ENCODE data around the gene IGSF22. TPM values are rescaled to one million over a fixed set of nuclear protein-coding genes. Genes with fewer than 3 reads are reported as not detected.

IGSF22 gene
- polyA plus RNA-seq, 1 donor (not counting 4 experiments of a cell fraction or from before 2014, with no cell fraction given) = 0.01 TPM

- no peaks in the 10 kb centered on the region for H3K36me3 ChIP-seq (ENCODE audit: control insufficient read depth in 2 of 2, extremely low read depth in 1 of 2, insufficient read depth in 2 of 2, low read length in 2 of 2)
- no peak for DNase-seq (ENCODE audit: low read depth, low spot score)
- TF ChIP-seq, protein P1, sequence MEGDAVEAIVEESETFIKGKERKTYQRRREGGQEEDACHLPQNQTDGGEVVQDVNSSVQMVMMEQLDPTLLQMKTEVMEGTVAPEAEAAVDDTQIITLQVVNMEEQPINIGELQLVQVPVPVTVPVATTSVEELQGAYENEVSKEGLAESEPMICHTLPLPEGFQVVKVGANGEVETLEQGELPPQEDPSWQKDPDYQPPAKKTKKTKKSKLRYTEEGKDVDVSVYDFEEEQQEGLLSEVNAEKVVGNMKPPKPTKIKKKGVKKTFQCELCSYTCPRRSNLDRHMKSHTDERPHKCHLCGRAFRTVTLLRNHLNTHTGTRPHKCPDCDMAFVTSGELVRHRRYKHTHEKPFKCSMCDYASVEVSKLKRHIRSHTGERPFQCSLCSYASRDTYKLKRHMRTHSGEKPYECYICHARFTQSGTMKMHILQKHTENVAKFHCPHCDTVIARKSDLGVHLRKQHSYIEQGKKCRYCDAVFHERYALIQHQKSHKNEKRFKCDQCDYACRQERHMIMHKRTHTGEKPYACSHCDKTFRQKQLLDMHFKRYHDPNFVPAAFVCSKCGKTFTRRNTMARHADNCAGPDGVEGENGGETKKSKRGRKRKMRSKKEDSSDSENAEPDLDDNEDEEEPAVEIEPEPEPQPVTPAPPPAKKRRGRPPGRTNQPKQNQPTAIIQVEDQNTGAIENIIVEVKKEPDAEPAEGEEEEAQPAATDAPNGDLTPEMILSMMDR (optimal IDR thresholded peaks at IDR 0.05 in 1 of 3, IDR thresholded peaks at IDR 0.05 in 1 of 3, conservative IDR thresholded peaks at IDR 0.05 in 1 of 3; ENCODE audit: extremely low read depth in 1 of 3, insufficient read depth in 2 of 3, low read length in 3 of 3) = no peak
- no peak for TF ChIP-seq EZH2 (IDR thresholded peaks at IDR 0.05; ENCODE audit: low read length)
- no peaks in the 10 kb centered on the region for H3K9me3 ChIP-seq (ENCODE audit: control insufficient read depth, low read depth, low read length)
- H2AFZ ChIP-seq (ENCODE audit: control insufficient read depth, low read length) = no peak overlapping the region
- H3K27ac ChIP-seq (ENCODE audit: control insufficient read depth, insufficient read depth, low read length) = no peak overlapping the region
- H3K9ac ChIP-seq (ENCODE audit: control insufficient read depth, extremely low read depth, insufficient read depth, low read length) = no peak overlapping the region
- no peaks in the 10 kb centered on the region for H3K79me2 ChIP-seq (ENCODE audit: control insufficient read depth, insufficient read depth, low read length)
- no peak overlapping the region for H3K4me2 ChIP-seq (ENCODE audit: control insufficient read depth, extremely low read depth, insufficient read depth, low read depth, low read length)
- H3K4me1 ChIP-seq (ENCODE audit: control insufficient read depth, extremely low read depth, insufficient read depth, low read length) = no peaks in the 10 kb centered on the region
- H3K27me3 ChIP-seq (ENCODE audit: control insufficient read depth, extremely low read depth, insufficient read depth, low read length) = no peaks in the 10 kb centered on the region
- H4K20me1 ChIP-seq (ENCODE audit: control insufficient read depth, extremely low read depth, insufficient read depth, low read length) = no peaks in the 10 kb centered on the region
- no peak for FAIRE-seq
- dilution Hi-C loops (cut with MboI; ENCODE audit: extremely low pct_ligation_motif_present, low sequenced_read_pairs) = no loop called here
- no peak overlapping the region for H3K4me3 ChIP-seq (ENCODE audit: control insufficient read depth in 2 of 3, extremely low read depth in 1 of 3, insufficient read depth in 2 of 3, low read depth in 1 of 3, low read length in 3 of 3)
- no peaks in the 10 kb centered on the region for H3K9me1 ChIP-seq (ENCODE audit: control insufficient read depth, extremely low read depth, insufficient read depth, low read length)
Measured at GRCh38 chr11:18657673-18658072, 68.3 kb downstream of the IGSF22 start.

Other genes with a start within 250 kb of the IGSF22 start
- gene TSG101, start 199.2 kb downstream of the IGSF22 start, polyA plus RNA-seq = 113 to 148 TPM (median 130 TPM) in 3 replicates
- 25.8 to 34.2 TPM (median 27.9 TPM) in 3 replicates for gene UEVLD, start 137.5 kb downstream of the IGSF22 start, polyA plus RNA-seq
- 0.63 to 1.7 TPM (median 0.70 TPM) in 3 replicates for gene MISFA, start 126.4 kb downstream of the IGSF22 start, polyA plus RNA-seq
- gene SPTY2D1, start 91.8 kb downstream of the IGSF22 start, polyA plus RNA-seq = 14.3 to 17.9 TPM (median 15.6 TPM) in 3 replicates
- gene TMEM86A, start 27.4 kb downstream of the IGSF22 start, polyA plus RNA-seq = 2.5 to 10.5 TPM (median 2.5 TPM) in 3 replicates
- not detected in 3 replicates for gene PTPN5, start 65.6 kb upstream of the IGSF22 start, polyA plus RNA-seq
- gene MRGPRX1, start 213.2 kb upstream of the IGSF22 start, polyA plus RNA-seq = not detected in 3 replicates